C4-2B (cell line): ENCODE data around the gene TMPRSS2.

Source experiments
- ZFX ChIP-seq: fragments of 450-650 bp; IDR thresholded peaks from 2 replicates; pipeline ENCODE4 v1.6.1; 2017
- TF ChIP-seq, protein P1 (sequence below): fragments of 450-650 bp; conservative IDR thresholded peaks from 2 replicates; pipeline ENCODE4 v1.5.1; 2017; ENCODE audit warnings: mild to moderate bottlenecking

DNA sequence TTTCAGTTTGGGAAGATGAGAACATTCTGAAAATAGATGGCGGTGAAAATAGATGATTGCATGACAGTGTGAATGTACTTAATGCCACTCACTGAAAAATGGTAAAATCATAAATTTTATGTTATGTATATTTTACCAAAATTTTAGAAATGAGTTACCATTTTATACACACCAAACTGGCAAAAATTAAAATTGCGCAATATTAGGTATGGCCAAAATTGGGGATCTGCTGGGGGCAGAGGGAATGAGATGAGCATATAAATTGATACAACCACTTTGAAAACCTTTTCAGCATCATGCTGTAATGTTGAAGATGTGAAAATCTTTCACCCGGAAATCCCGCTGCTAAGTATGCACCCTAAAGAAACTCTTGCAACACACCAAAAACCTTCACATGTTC, 10.8 kb upstream of the TMPRSS2 start:
- no peak for TF ChIP-seq ZFX
- TF ChIP-seq, protein P1, sequence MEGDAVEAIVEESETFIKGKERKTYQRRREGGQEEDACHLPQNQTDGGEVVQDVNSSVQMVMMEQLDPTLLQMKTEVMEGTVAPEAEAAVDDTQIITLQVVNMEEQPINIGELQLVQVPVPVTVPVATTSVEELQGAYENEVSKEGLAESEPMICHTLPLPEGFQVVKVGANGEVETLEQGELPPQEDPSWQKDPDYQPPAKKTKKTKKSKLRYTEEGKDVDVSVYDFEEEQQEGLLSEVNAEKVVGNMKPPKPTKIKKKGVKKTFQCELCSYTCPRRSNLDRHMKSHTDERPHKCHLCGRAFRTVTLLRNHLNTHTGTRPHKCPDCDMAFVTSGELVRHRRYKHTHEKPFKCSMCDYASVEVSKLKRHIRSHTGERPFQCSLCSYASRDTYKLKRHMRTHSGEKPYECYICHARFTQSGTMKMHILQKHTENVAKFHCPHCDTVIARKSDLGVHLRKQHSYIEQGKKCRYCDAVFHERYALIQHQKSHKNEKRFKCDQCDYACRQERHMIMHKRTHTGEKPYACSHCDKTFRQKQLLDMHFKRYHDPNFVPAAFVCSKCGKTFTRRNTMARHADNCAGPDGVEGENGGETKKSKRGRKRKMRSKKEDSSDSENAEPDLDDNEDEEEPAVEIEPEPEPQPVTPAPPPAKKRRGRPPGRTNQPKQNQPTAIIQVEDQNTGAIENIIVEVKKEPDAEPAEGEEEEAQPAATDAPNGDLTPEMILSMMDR = no peak
